Measurements from ENCODE around the gene DNAH5.

GRCh38 chr5:13943676-13944075 is 812 bp downstream of the DNAH5 start:
- TF ChIP-seq CTCF (IDR thresholded peaks at IDR 0.05) = no peak
- TF ChIP-seq POLR2AphosphoS5 (IDR thresholded peaks at IDR 0.05) = no peak

Measured in esophagus muscularis mucosa (tissue), 3 donors.